GM12872 (cell line): ENCODE data around the gene IGF2BP2.

ENCODE experiments used
- CTCF ChIP-seq: IDR thresholded peaks from 3 replicates; pipeline ENCODE4 v1.5.1; 2011; ENCODE audit warnings: low read depth, mild to moderate bottlenecking, low read length, moderate library complexity; ENCODE audit not compliant: insufficient read depth

The IGF2BP2 gene

GRCh38 chr3:185727873-185728272, 97.0 kb downstream of the IGF2BP2 start:
- no peak for TF ChIP-seq CTCF

DNA sequence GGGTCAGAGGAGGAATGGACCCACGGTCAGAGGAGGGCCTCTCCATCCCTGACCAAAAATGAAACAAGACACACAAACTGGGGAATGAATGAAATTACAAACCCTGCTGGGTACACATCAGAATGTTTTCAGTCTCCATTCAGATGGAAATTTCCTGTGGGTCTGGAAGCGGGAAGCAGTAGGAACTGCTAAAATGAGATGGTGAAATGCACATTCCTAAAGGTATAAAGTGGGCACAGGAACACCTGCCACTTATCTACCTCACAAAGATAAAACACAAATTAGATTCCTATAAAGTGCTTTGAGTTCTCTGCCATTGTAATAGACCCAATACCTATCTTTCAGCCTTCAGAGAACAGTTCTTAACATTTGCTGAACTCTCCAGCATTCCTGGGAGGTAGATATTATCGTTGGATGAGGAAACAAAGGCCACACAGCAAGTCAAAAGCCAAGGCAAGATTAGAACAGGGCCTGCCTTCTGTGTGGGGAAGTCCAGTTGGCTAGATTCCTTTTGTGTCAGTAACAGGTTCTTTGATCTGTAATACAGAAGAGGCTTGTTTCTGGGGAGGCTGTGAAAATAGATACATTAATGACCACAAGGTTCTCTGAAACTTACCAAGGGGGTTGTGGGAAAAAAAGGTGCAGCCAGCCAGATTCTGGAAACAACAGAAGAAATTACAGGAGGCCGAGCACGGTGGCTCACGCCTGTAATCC, 98.4 kb downstream of the IGF2BP2 start:
- TF ChIP-seq CTCF, result no peak

DNA sequence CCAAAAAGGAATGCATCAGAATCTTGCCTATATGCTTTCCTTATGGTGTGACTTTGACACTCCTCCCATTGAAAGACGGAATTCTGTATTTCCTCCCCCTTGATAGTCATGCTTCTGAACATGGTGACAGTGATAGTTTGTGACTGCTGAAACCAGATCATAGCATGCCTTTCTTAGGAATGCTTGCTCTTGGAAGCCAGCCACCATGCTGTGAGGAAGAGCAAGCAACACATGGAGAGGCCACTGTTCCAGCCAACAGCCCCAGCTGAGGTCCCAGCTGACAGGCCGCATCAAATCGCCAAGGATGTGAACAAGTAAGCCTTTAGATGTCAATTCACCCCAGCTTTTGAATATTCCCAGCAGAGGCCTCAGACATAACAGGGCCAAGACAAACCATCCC, 100.1 kb downstream of the IGF2BP2 start:
- TF ChIP-seq CTCF, result no peak

DNA sequence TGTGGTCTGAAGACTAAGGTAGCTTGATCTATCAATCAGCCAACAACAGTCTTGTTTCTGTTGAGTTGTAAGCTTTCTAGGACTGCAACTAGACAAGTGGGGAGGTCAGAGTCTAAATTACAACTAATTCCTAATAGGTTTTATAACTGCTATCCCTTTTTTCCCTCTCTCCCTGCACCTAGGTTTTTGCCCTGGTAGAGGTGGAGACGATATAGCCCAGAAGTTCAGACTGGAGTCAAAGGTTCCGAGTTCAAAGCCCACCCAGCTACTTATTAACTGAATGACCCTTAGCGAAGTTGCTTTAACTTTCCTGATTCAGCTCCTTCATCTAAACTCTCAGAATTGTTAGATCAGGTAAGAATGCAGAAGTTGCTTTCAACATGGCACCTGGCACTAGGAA, 100.6 kb downstream of the IGF2BP2 start:
- TF ChIP-seq CTCF, result no peak

DNA sequence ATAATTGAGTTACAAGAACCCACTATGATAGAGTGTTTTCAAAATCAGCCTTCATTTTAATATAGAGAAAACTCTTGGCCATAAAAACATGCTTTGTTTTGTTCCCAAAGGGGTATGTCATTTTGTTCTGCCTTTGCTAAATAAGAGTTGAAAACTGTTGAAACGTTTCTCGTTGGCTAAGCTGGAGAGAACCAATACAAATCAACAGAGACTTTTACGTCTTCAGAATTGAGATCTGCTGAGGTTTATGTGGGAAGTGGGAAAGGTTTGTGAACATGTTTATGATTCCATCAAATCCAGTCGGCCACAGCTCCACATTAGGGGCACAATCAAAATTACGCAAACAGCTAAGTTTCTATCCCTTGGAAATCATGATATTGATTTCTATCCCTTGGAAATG, 102.0 kb downstream of the IGF2BP2 start:
- no peak for TF ChIP-seq CTCF

DNA sequence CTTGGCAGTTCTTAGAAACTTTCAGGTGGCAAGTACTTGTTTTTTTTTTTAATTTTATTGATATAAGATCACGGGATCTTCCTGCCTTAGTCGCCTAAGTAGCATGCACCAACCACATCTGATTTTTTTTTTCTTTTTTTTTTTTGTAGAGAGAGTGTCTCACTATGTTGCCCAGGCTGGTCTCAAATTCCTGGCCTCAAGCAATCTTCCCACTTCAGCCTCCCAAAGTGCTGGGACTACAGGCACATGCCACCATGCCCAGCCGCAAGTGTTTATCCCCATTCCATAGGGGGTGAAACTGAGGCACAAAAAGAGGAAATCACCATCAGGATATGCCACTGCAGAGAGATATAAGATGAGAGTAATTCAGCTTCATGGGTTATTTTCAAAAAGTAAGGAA, 102.9 kb downstream of the IGF2BP2 start:
- no peak for TF ChIP-seq CTCF

DNA sequence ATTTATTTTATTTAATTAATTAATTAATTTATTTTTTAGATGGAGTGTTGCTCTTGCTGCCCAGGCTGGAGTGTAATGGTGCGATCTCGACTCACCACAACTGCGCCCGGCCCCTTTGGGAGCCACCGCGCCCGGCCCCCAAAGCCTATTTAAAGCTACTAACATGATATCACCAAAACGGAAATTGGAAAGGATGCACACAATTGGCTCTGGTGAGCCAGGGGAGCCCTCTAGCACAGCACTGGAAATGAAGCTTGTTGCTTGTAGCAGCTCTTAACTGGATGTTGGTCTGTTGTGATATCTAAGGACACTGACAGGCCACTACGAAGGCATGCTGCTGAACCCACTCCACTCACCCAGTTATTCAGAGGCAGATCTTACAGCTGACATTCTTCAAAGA, 104.5 kb downstream of the IGF2BP2 start:
- TF ChIP-seq CTCF, result no peak
